ENCODE data around the gene COQ8A.

DNA sequence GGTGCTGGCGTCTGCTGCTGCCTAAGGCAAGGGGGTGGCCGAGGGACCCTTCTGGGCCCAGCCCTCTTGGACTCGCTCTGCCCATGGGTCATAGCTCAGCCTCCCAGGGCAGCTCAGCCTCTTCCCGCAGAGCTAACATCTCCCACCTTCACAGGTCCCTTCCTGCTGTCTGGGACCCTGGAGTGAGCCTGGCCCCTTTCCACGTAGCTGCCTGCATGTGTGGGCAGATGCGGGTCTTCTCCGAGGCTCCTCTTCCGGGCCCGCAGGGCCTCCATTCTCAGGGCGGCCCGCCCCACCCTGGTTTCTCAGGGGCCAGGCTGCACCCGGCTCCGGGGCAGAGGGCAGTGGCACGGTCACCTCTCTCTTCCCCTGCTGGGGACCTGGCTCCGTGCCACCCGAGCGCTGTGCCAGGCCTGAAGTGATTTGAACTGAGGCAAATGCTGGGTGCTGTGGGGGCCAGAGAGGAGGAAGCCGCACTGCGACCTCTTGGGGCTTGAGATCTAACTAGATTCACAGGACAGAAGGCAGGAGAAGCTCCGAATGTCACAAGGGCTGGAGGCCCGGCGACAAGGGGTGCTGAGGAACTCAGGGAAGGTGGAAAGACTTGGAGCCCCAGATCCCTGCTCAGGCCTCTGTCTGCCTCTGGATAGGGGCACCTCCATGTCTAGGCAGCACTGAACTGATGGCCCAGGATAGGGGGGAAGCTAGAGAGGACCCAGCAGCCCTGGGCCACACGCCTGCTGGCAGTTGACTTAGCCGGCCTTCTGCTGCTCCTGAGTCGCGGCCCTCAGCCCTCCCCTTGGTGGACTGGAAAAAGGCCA is 40.7 kb downstream of the COQ8A start:
- TF ChIP-seq, protein P1, sequence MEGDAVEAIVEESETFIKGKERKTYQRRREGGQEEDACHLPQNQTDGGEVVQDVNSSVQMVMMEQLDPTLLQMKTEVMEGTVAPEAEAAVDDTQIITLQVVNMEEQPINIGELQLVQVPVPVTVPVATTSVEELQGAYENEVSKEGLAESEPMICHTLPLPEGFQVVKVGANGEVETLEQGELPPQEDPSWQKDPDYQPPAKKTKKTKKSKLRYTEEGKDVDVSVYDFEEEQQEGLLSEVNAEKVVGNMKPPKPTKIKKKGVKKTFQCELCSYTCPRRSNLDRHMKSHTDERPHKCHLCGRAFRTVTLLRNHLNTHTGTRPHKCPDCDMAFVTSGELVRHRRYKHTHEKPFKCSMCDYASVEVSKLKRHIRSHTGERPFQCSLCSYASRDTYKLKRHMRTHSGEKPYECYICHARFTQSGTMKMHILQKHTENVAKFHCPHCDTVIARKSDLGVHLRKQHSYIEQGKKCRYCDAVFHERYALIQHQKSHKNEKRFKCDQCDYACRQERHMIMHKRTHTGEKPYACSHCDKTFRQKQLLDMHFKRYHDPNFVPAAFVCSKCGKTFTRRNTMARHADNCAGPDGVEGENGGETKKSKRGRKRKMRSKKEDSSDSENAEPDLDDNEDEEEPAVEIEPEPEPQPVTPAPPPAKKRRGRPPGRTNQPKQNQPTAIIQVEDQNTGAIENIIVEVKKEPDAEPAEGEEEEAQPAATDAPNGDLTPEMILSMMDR (IDR thresholded peaks at IDR 0.05), result no peak
- TF ChIP-seq POLR2A (IDR thresholded peaks at IDR 0.05) (no peak), EP300 (IDR thresholded peaks at IDR 0.05; ENCODE audit: low read depth) (no peak)
